OCI-LY7 (cell line): ENCODE results near the gene OR4D5.

Source experiments
- CTCF ChIP-seq: fragments of 200-600 bp; sonication (generic); conservative IDR thresholded peaks from 2 replicates; pipeline ENCODE4 v1.5.1; 2014; ENCODE audit warnings: mild to moderate bottlenecking, antibody characterized with exemption, low read length, moderate library complexity, mixed read lengths
- EZH2phosphoT487 ChIP-seq: fragments of 200-600 bp; sonication (generic); IDR thresholded peaks from 2 replicates; pipeline ENCODE4 v1.6.1; 2018; ENCODE audit warnings: low read depth, borderline replicate concordance, mild to moderate bottlenecking, mixed run types, antibody characterized with exemption, low read length, moderate library complexity, mixed read lengths

GRCh38 chr11:123977731-123978347 lies 38.4 kb downstream of the OR4D5 start, which contains the start of gene OR10S1:
- TF ChIP-seq CTCF (no peak), EZH2phosphoT487 (no peak)
